SJSA1 (cell line): Measurements from ENCODE around the gene PSMC6. TPM values are rescaled to one million over a fixed set of nuclear protein-coding genes. Genes with fewer than 3 reads are reported as not detected.
"Not testable (repeated sequence)": the region's sequence is repeated elsewhere in the genome, so short reads cannot be mapped to it uniquely, and the experiment has no call there.

ENCODE experiments used
- DNase-seq, 2 experiments: peaks; one replicate each; pipeline ENCODE4 v3.0.0-alpha.2; 2015 to 2020; ENCODE audit warnings: low spot score in 2 of 2, low read depth in 1 of 2
- H3K27ac ChIP-seq: fragments of 250-450 bp; sonication (Bioruptor Pico); 2 replicates; pipeline ENCODE4 v1.5.1; 2020; ENCODE audit warnings: mild to moderate bottlenecking, moderate library complexity
- H3K27me3 ChIP-seq: fragments of 250-450 bp; sonication (Bioruptor Pico); replicated peaks from 2 replicates; pipeline ENCODE4 v1.5.1; 2020; ENCODE audit warnings: mild to moderate bottlenecking, moderate library complexity
- H3K36me3 ChIP-seq: fragments of 250-450 bp; sonication (Bioruptor Pico); 2 replicates; pipeline ENCODE4 v1.5.1; 2020; ENCODE audit warnings: mild to moderate bottlenecking
- H3K4me1 ChIP-seq: fragments of 250-450 bp; sonication (Bioruptor Pico); replicated peaks from 2 replicates; pipeline ENCODE4 v1.6.1; 2021; ENCODE audit warnings: mild to moderate bottlenecking
- H3K4me3 ChIP-seq: fragments of 250-450 bp; sonication (Bioruptor Pico); 2 replicates; pipeline ENCODE4 v1.5.1; 2020; ENCODE audit warnings: mild to moderate bottlenecking
- H3K9me3 ChIP-seq: fragments of 250-450 bp; sonication (Bioruptor Pico); replicated peaks from 2 replicates; pipeline ENCODE4 v1.5.1; 2020; ENCODE audit warnings: mild to moderate bottlenecking
- total RNA-seq: library from RNA; depleted of rRNA; stranded (reverse); fragments of >200 nt; shearing (Covaris generic); gene quantifications from 2 replicates; pipeline ENCODE4 v1.2.3, GENCODE V29; 2014

PSMC6 gene
- total RNA-seq, 1 experiment from 2014 or later: 168 TPM

DNA sequence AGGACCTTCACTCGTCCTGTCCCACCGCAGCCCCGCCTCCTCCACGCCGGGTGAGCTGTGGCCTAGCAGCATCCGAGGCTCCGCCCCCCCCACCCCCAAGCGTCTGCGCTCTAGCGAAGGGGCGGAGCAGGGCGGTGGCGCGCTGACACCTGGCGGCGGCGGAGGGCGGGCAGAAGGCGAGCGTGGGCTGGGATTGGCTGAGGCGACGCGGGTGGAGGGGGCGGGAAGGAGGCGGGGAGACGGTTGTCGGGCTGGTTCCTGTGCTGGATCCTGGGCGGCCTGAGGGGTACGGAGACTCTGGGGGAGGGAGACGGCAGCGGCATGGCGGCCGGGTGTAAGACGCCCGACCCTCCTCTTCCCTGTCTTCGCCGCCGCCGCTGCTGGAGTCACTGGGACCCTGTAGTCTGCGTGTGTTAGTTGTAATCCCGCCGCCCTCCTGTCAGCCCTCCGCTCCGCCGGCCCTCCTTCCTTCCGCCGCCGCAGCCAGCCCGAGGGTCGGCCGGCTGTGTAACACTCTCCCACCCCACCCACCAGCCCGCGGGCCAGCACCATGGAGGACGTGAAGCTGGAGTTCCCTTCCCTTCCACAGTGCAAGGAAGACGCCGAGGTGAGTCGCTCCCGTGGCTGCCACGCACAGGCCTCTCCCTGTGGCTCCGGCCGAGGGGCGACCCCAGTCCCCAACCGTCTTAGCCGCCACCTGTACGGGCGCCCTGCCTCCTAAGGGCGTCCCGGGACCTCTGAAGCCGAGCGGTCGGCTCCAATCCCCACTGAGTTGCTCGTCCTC, 23.1 kb downstream of the PSMC6 start, which contains the start of gene STYX:
Gene STYX, plus strand, starts transcription at position 242 of the 784 bp plus-strand sequence. Its CDS starts 309 bp downstream, at position 551.
- H3K4me1 ChIP-seq: 0 out of 2 replicates have a peak, but pooled peaks cover 3% of the 10 kb centered on the region
- no peaks in the 10 kb centered on the region for H3K27me3 ChIP-seq
- H3K4me3 ChIP-seq: peak within 1 kb of the TSS; percentile 82
- no peak within 1 kb of the TSS for H3K27ac ChIP-seq
- H3K9me3 ChIP-seq: no peaks in the 10 kb centered on the region
- H3K36me3 ChIP-seq: peaks cover 56% of the 10 kb centered on the region
- peak; percentile 94 to 98 for DNase-seq

- Histone ChIP-seq H3K27me3 (no peaks in the 10 kb centered on the region), H3K36me3 (peaks cover 51% of the 10 kb centered on the region), H3K4me1 (0 out of 2 replicates have a peak, but pooled peaks cover 3% of the 10 kb centered on the region), H3K4me3 (peak overlapping the region; percentile 82), H3K27ac (no peak overlapping the region), H3K9me3 (no peaks in the 10 kb centered on the region)
- no peak for DNase-seq
These were observed 23.7 kb downstream of the PSMC6 start for GRCh38 chr14:52730709-52731111.

- Histone ChIP-seq H3K36me3 (peaks cover 32% of the 10 kb centered on the region), H3K27ac (no peak overlapping the region), H3K27me3 (no peaks in the 10 kb centered on the region), H3K4me3 (no peak overlapping the region), H3K4me1 (0 out of 2 replicates have a peak, but pooled peaks cover 3% of the 10 kb centered on the region), H3K9me3 (no peaks in the 10 kb centered on the region)
- no peak for DNase-seq
These were observed 26.8 kb downstream of the PSMC6 start for GRCh38 chr14:52733824-52734223.

DNA sequence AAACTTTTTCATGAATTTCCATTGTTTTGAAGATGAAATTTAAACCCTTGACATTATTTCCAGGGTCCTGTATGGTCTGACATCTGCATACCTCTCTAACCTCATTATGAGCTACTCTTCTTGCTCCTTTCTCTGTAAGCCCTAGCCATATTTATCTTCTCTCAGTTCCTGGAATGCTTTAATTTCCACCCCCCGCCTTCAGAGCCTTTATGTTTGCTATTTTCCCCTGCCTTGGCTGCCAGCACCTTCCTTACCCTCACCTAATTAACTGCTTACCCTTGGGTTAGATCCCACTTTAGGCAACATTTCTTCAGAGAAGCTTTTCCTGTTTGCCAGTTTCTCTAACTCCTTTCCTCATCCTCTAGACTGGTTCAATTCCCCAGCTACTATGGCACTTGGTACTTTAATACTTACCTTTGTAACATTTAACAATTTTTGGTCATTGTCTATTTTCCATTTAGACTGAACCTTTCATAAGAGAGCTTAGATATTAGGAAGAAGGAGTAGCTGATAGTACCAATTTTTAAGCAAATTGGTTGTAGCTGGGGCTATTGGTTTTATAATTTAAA, 29.0 kb downstream of the PSMC6 start:
- Histone ChIP-seq H3K27ac (no peak overlapping the region), H3K4me1 (0 out of 2 replicates have a peak, but pooled peaks cover 1% of the 10 kb centered on the region), H3K9me3 (no peaks in the 10 kb centered on the region), H3K27me3 (no peaks in the 10 kb centered on the region), H3K4me3 (no peak overlapping the region), H3K36me3 (peaks cover 24% of the 10 kb centered on the region; the same call in 1 of the 2 replicates)
- DNase-seq: no peak

DNA sequence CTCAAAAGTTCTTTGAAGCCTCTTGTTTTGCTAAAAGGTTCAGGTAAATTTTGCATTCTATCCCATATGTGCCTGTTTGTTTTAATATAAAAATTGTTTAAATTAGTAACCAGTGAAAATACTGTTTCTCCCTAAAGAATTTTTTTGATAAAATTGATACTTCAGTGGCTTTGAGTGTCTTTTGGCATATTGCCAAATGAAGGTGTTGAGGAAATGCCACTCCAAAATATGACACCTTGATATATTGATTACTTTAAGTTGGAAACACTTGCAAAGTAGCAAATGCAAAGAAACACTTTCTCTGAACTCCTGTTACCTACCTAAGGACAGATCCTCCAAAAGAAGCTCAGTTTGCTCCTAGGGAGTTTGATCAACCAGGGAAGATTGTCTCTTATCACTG, 31.4 kb downstream of the PSMC6 start:
- Histone ChIP-seq H3K9me3 (no peaks in the 10 kb centered on the region), H3K27ac (no peak overlapping the region), H3K4me3 (no peak overlapping the region), H3K36me3 (peaks cover 16% of the 10 kb centered on the region; the same call in 1 of the 2 replicates), H3K4me1 (peaks cover 9% of the 10 kb centered on the region), H3K27me3 (no peaks in the 10 kb centered on the region)
- no peak for DNase-seq

- Histone ChIP-seq H3K4me3 (no peak overlapping the region), H3K9me3 (no peaks in the 10 kb centered on the region), H3K27ac (no peak overlapping the region), H3K27me3 (no peaks in the 10 kb centered on the region), H3K4me1 (peaks cover 9% of the 10 kb centered on the region), H3K36me3 (peaks cover 4% of the 10 kb centered on the region; the same call in 1 of the 2 replicates)
- DNase-seq: no peak
These were observed 33.8 kb downstream of the PSMC6 start for GRCh38 chr14:52740751-52741150.

DNA sequence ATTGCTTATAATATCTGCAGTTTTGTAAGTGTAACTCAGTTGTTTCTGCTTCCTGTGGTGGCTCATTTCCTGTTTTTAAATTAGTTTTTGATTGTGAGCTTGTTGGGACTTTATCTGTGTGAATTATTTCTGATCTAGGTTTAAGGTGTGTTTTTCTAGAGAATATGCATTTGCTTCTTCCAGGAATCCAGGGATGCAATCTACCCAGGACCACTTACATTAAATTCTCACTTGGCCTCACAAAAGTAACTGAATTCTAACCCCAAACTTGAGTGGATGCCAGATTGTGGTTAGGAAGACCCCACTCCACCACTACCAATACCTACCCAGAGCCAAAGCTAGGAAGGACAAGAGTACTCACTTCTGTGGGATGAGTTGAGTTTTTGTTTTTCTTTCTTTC, 34.9 kb downstream of the PSMC6 start:
- H3K4me3 ChIP-seq: no peak overlapping the region
- DNase-seq: no peak
- H3K27me3 ChIP-seq: no peaks in the 10 kb centered on the region
- H3K27ac ChIP-seq: no peak overlapping the region
- no peaks in the 10 kb centered on the region for H3K9me3 ChIP-seq
- H3K4me1 ChIP-seq: peaks cover 9% of the 10 kb centered on the region
- H3K36me3 ChIP-seq: peaks cover 7% of the 10 kb centered on the region

DNA sequence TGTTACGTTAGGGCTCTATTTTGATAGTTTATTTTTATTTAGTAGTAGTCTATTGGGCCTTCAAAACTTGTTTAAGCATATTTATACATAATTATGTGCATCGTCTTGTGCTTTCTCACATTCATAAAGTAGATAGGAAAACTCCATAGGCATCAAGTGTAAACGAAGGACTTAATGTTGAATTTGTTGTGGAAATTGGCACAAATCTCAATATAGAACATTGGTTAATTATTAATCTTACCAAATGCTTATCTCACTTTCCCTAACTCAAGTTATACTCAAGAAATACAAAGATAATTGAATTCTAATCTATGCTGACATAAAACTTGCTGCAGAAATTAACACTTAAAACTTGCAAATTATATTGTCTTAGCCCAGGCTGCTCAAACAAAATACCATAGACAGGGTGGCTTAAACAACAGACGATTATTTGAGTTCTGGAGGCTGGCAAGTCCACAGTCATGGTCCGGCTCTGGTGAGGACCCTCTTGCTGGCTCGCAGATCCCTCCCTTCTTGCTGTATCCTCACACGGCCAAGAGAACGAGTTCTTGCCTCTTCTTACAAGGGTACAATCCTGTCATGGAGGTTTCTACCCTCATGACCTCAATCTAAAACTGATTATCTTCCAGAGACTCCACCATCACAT, 41.8 kb downstream of the PSMC6 start:
- H3K9me3 ChIP-seq: no peaks in the 10 kb centered on the region
- H3K27ac ChIP-seq: no peak overlapping the region
- no peak for DNase-seq
- no peaks in the 10 kb centered on the region for H3K4me1 ChIP-seq
- peaks cover 16% of the 10 kb centered on the region for H3K36me3 ChIP-seq
- H3K27me3 ChIP-seq: no peaks in the 10 kb centered on the region
- no peak overlapping the region for H3K4me3 ChIP-seq

DNA sequence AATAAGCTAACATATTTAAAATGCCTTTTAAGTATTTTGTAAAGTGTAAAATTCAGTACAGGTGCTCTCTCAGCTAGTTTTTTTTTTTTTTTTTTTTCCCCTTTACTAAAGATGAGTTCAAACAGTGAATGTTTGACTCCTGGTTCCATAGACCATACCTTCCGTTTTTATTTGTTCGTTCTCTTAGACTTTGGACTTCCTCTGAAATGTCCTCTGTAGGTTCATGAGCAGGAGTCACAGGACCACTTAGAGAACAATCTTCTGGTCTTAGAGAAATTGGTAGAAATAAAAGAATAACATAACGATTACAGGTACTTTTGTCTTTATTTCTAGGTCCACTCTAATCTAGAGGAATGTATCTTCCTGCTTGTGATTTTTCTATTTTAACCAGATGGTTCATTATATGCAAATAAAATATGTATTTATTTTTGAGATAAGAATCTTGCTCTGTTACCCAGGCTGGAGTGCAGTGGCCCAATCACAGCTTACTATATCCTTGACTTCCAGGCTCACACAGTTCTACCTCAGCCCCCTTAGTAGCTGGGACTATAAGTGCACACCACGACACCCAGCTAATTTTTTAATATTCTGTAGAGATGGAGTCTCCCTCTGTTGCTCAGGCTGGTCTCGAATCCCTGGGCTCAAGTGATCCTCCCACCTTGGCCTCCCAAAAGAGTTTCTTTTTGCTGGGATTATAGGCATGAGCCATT, 48.8 kb downstream of the PSMC6 start:
- Histone ChIP-seq H3K9me3 (no peaks in the 10 kb centered on the region), H3K4me3 (no peak overlapping the region), H3K27ac (no peak overlapping the region), H3K27me3 (no peaks in the 10 kb centered on the region), H3K36me3 (peaks cover 12% of the 10 kb centered on the region), H3K4me1 (no peaks in the 10 kb centered on the region)
- DNase-seq: no peak

DNA sequence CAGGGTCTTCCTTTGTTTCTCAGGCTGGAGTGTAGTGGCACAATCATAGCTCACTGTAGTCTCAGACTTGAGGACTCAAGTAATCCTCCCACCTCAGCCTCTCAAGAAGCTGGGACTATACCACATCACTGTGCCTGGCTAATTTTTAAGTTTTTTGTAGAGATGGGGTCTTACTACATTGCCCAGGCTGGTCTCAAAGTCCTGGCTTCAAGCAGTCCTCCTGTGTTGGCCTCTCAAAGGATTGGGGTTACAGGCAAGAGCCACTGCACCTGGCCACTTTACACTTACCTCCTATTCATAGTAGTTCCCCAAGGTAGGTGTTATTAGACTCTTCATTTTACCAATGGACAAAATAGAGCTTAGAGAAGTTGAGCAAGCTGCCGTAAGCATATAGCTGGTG, 52.1 kb downstream of the PSMC6 start:
- no peaks in the 10 kb centered on the region for H3K27me3 ChIP-seq
- no peak overlapping the region for H3K27ac ChIP-seq
- peaks cover 15% of the 10 kb centered on the region for H3K36me3 ChIP-seq
- H3K9me3 ChIP-seq: no peaks in the 10 kb centered on the region
- DNase-seq: no peak
- H3K4me1 ChIP-seq: no peaks in the 10 kb centered on the region
- no peak overlapping the region for H3K4me3 ChIP-seq

DNA sequence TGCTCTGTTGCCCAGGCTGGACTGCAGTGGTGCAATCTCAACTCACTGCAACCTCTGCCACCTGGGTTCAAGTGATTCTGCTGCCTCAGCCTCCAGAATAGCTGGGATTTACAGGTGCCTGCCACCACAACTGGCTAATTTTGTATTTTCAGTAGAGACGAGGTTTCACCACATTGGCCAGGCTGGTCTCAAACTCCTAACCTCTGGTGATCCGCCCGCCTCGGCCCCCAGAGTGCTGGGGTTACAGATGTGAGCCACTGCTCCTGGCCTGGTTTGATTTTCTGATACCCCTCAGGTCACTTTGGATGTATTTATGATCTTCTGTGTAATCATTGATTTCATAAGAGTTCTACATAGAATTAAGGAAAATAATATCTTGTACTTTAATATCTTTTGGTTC, 55.9 kb downstream of the PSMC6 start:
- DNase-seq, H3K27ac ChIP-seq, H3K27me3 ChIP-seq, H3K4me3 ChIP-seq, H3K9me3 ChIP-seq, H3K4me1 ChIP-seq: not testable (repeated sequence)
- H3K36me3 ChIP-seq: peaks cover 15% of the 10 kb centered on the region

- DNase-seq: no peak
These were observed 60.2 kb downstream of the PSMC6 start for GRCh38 chr14:52767058-52767833.

DNA sequence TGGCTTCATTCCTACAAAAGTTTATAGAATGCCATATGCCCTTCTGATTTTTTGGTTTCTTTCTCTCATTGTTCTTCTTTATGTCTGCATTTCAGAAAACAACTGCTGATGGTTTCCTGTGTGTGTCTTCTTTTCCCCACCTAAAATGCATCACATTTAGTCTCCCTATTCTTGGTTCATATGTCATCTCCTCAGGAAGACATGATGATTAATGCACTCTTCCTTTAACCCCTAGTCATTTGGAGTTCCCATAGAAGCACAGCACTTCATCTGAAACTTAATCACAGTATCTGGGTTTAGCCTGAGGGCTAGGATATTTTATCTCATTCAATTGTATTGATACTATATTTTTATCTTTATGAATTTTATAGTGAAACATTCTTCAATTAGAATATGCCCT, 62.9 kb downstream of the PSMC6 start:
- H3K9me3 ChIP-seq: no peaks in the 10 kb centered on the region
- no peaks in the 10 kb centered on the region for H3K4me1 ChIP-seq
- no peak overlapping the region for H3K27ac ChIP-seq
- H3K36me3 ChIP-seq: peaks cover 25% of the 10 kb centered on the region
- H3K4me3 ChIP-seq: no peak overlapping the region
- DNase-seq: no peak
- H3K27me3 ChIP-seq: no peaks in the 10 kb centered on the region

More at GRCh38 chr14:52767058-52767833, 60.2 kb downstream of the PSMC6 start:
- H3K36me3 ChIP-seq: peaks cover 13% of the 10 kb centered on the region
- no peaks in the 10 kb centered on the region for H3K4me1 ChIP-seq
- no peak overlapping the region for H3K4me3 ChIP-seq
- no peak overlapping the region for H3K27ac ChIP-seq
- no peaks in the 10 kb centered on the region for H3K27me3 ChIP-seq
- no peaks in the 10 kb centered on the region for H3K9me3 ChIP-seq
